Thoracic aorta (tissue), 2 donors: ENCODE results near the gene MBD3L1. TPM values are rescaled to one million over a fixed set of nuclear protein-coding genes. Genes with fewer than 3 reads are reported as not detected.

ENCODE experiments used
- ATAC-seq: fragments of 150-250 bp; one replicate; pipeline ENCODE4 v1.8.0; 2017; ENCODE audit warnings: low read depth; ENCODE audit not compliant: insufficient number of reproducible peaks, low FRiP score
- DNase-seq: peaks from one replicate; pipeline ENCODE4 v3.0.0-alpha.2; 2020; ENCODE audit warnings: low spot score
- H3K27ac ChIP-seq, 2 donors: fragments of 200-600 bp; sonication (generic); 1 replicate in 1 of 2; 2 replicates in 1 of 2; pipeline ENCODE4 v1.5.1; 2016; ENCODE audit warnings: mild to moderate bottlenecking in 2 of 2, moderate library complexity in 2 of 2
- H3K27me3 ChIP-seq: fragments of 200-600 bp; sonication (generic); replicated peaks from 2 replicates; pipeline ENCODE4 v1.6.0; 2016; ENCODE audit warnings: mild to moderate bottlenecking; ENCODE audit not compliant: insufficient read depth
- H3K36me3 ChIP-seq: fragments of 200-600 bp; sonication (generic); one replicate; pipeline ENCODE4 v1.5.1; 2016
- H3K4me1 ChIP-seq, 2 donors: fragments of 200-600 bp; sonication (generic); 1 replicate in 1 of 2; 2 replicates in 1 of 2; pipeline versions ENCODE4 v1.5.1 to v1.6.0; 2016; ENCODE audit warnings: low read depth in 2 of 2, mild to moderate bottlenecking in 1 of 2; ENCODE audit not compliant: control insufficient read depth in 1 of 2
- H3K4me3 ChIP-seq: fragments of 200-600 bp; sonication (generic); 2 replicates; pipeline ENCODE4 v1.5.1; 2016; ENCODE audit warnings: mild to moderate bottlenecking
- H3K9me3 ChIP-seq: fragments of 200-600 bp; sonication (generic); 2 replicates; pipeline ENCODE4 v1.5.1; 2016
- CTCF ChIP-seq: fragments of 200-600 bp; sonication (generic); IDR thresholded peaks from one replicate; pipeline ENCODE4 v1.5.1; 2019; ENCODE audit warnings: antibody characterized with exemption
- total RNA-seq, 2 donors: library from RNA; depleted of rRNA; stranded (reverse); fragments of >200 nt; gene quantifications; one replicate each; pipeline versions ENCODE4 v1.1.0 to v1.2.3, GENCODE V29; 2016

MBD3L1 gene
- total RNA-seq, 2 donors from 2014 or later: not detected

- no peaks in the 10 kb centered on the region for H3K9me3 ChIP-seq
- no peak for DNase-seq
- TF ChIP-seq CTCF: no peak
- no peak overlapping the region for H3K4me3 ChIP-seq
- H3K27ac ChIP-seq: no peak overlapping the region
- no peaks in the 10 kb centered on the region for H3K36me3 ChIP-seq
- no peaks in the 10 kb centered on the region for H3K27me3 ChIP-seq
- H3K4me1 ChIP-seq: no peaks in the 10 kb centered on the region
- no peak for ATAC-seq
Measured at GRCh38 chr19:8890260-8890659, 58.1 kb downstream of the MBD3L1 start.

Other genes starting within 250 kb of the MBD3L1 start
- gene ADAMTS10, start 221.7 kb upstream of the MBD3L1 start, total RNA-seq: 100 to 1,000 TPM; 164 to 214 TPM
- gene NFILZ, start 201.7 kb upstream of the MBD3L1 start, total RNA-seq: not detected
- gene ACTL9, start 133.6 kb upstream of the MBD3L1 start, total RNA-seq: not detected
- gene OR2Z1, start 110.7 kb upstream of the MBD3L1 start, total RNA-seq: not detected
- gene ZNF558, start 73 bp upstream of the MBD3L1 start, total RNA-seq: 10 to 100 TPM; 35.2 to 44.1 TPM
- gene MUC16, start 178.0 kb downstream of the MBD3L1 start, total RNA-seq: under 1 TPM in 1 of 2 donors, not detected in 1; under 0.01 TPM